HUES64 (cell line): ENCODE results near the gene HUNK.
"Not testable (repeated sequence)": the region's sequence is repeated elsewhere in the genome, so short reads cannot be mapped to it uniquely, and the experiment has no call there.

ENCODE experiments used
- H3K27ac ChIP-seq: 2 replicates; pipeline ENCODE4 v1.7.0; 2013; ENCODE audit warnings: low read depth, low read length, inconsistent platforms
- H3K27me3 ChIP-seq: 2 replicates; pipeline ENCODE4 v1.6.1; 2013; ENCODE audit warnings: mild to moderate bottlenecking, low read length; ENCODE audit not compliant: insufficient read depth
- H3K36me3 ChIP-seq: 2 replicates; pipeline ENCODE4 v1.6.1; 2013; ENCODE audit warnings: mild to moderate bottlenecking, low read length; ENCODE audit not compliant: insufficient read depth
- H3K4me1 ChIP-seq: 2 replicates; pipeline ENCODE4 v1.6.1; 2013; ENCODE audit warnings: mild to moderate bottlenecking, low read length, moderate library complexity; ENCODE audit not compliant: insufficient read depth
- H3K4me3 ChIP-seq: 2 replicates; pipeline ENCODE4 v1.5.1; 2013; ENCODE audit warnings: mild to moderate bottlenecking, low read length, moderate library complexity
- H3K9ac ChIP-seq: 2 replicates; pipeline ENCODE4 v1.6.1; 2013; ENCODE audit warnings: mild to moderate bottlenecking, low read depth, low read length
- H3K9me3 ChIP-seq: 2 replicates; pipeline ENCODE4 v1.6.1; 2013; ENCODE audit warnings: low read depth, low read length; ENCODE audit not compliant: insufficient read depth
- WGBS: fragments of 150-250, 120-280 bp; methylation state at CpG from one replicate; pipeline ENCODE4 v1.1.7; 2013; ENCODE audit warnings: missing lambda C conversion rate; 5-methylcytosine and 5-hydroxymethylcytosine counted together

The HUNK gene

DNA sequence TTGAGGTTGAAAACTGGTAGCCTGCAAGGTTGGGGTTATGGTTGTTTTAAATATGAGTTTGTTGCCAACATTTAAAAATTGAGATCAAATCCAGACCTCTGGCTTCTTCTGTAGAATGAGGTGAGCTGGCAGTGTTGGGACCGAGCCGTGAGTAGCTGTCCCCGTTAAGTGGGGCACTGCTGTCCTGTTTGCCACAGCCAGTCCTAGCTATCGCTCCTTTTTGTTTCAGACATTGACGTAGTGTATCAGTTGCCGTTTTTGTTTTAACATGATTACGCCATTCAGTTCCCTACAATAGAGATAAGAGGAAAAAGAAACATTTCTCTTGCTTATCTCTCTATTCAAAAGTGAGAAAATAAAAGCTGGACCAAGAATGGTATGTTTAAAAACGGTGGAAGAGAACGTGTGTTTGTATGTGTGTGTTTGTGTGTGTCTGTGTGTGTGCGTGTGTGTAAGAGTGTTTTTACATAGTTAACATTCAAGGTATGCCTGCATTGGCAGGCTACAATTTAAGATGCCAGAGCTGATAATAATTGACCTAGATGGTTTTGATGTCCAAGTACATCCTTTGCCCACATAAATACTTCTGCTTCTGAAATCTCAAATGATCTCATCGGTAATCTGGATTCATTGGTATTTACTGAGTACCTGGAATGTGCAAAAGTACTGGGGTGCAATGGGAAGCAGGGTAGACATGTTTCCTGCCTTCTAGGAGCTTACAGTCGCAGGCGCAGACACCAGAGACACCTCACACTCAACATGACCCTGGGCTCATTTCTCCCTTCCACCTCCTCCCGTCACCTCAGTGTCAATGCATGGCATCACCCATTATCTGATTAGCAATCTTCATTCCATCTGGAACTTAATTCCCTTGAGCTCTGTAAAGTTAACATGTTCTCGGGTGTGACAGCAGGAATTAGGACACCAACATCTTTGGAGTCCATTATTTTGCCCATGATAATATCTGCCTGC lies 65.8 kb downstream of the HUNK start:
- Histone ChIP-seq H3K36me3 (no peaks in the 10 kb centered on the region), H3K9ac (no peak overlapping the region), H3K27me3 (no peaks in the 10 kb centered on the region)

DNA sequence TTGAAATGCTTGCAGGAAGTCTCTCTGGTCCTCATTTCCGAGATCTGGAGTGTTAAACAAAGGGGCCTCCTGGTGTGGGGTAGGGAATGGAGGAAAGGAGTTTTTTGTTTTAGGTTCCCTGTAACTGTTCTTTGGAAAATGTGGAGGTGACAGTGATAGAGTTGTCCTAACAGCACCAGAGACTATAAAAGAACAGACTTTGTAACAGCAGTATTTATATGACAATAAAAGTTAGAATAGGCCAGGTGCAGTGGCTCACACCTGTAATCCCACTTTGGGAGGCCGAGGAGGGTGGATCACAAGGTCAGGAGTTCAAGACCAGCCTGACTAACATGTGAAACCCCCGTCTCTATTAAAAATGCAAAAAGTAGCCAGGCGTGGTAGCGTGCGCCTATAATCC lies 68.9 kb downstream of the HUNK start:
- WGBS, result 92% methylated on average over 6 of the region's 6 CpGs
- Histone ChIP-seq H3K4me3 (no peak overlapping the region), H3K4me1 (peaks cover 33% of the 10 kb centered on the region), H3K9ac (no peak overlapping the region), H3K36me3 (no peaks in the 10 kb centered on the region), H3K27ac (no peak overlapping the region), H3K9me3 (no peaks in the 10 kb centered on the region), H3K27me3 (no peaks in the 10 kb centered on the region)

More for the DNA sequence above, 65.8 kb downstream of the HUNK start:
- H3K27ac ChIP-seq, result no peak overlapping the region
- H3K9me3 ChIP-seq, result no peaks in the 10 kb centered on the region
- H3K4me1 ChIP-seq, result peaks cover 16% of the 10 kb centered on the region
- WGBS, result 92% methylated on average over 15 of the region's 15 CpGs
- no peak overlapping the region for H3K4me3 ChIP-seq

DNA sequence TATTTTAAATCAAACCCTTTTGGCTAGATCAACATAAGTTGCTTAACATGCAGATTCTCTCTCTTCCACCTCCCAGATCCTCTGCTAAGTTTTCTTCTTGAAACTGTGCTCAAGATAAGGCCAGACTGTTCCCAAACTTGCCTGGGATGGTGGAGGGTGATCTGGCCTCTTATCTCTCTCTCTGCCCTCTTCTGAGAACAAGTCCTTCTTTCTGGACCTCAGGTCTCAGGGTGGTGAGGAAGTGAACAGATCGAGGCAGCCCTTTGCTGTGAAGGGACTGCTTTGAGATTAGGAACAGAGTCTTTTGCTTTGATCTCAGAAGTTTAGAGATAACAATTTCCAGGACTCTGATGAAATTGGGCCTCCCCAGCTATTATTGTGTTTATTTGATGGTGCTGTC lies 70.7 kb downstream of the HUNK start:
- Histone ChIP-seq H3K9me3 (no peaks in the 10 kb centered on the region), H3K36me3 (peaks cover 9% of the 10 kb centered on the region; the same call in 1 of the 2 replicates), H3K27me3 (no peaks in the 10 kb centered on the region), H3K4me3 (no peak overlapping the region), H3K4me1 (peaks cover 28% of the 10 kb centered on the region), H3K27ac (no peak overlapping the region), H3K9ac (no peak overlapping the region)
- WGBS, result 5% methylated on average over 1 of the region's 1 CpG

DNA sequence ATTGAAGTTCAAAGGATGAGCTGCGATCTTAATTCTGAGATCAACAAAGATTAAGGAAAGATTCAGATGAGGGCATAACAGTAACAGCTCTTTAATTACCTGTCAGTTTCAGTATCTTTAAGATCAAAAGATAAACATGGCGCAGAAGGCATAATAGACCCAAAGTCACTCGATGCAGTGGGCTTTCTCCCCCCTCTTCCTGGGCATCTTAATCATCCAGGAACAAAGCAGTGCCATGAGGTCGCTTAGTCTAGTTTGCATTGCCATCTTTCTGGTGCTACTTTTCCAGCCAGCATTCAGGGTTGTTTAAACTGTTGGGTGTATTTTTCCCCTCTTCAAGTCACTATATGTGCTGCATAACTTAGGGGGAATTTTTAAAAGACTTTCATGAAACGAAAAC lies 72.3 kb downstream of the HUNK start:
- Histone ChIP-seq H3K27me3 (no peaks in the 10 kb centered on the region), H3K27ac (no peak overlapping the region), H3K4me3 (no peak overlapping the region), H3K36me3 (peaks cover 9% of the 10 kb centered on the region; the same call in 1 of the 2 replicates), H3K4me1 (peaks cover 28% of the 10 kb centered on the region), H3K9ac (no peak overlapping the region), H3K9me3 (no peaks in the 10 kb centered on the region)
- 76% methylated on average over 5 of the region's 5 CpGs for WGBS

DNA sequence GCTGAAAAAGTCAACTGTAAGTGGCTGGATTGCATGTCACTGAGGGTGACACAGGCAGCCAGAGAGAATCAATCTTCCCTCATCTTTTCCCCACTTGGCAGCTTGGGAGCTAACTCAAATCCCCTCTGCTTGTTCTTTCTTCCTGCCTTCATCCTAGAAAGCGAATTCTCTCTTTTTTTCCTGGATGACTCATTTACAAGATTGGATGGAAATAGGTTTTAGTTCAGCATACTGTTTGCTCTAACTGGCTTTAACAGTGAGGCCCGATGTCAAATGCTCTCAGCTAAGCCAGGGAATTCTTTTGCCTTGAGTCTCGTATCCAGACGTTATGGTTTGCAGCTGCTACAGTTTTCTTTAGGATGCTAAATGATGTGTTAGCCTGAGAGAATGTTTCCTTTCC lies 72.7 kb downstream of the HUNK start:
- 68% methylated on average over 4 of the region's 4 CpGs for WGBS
- Histone ChIP-seq H3K36me3 (peaks cover 9% of the 10 kb centered on the region; the same call in 1 of the 2 replicates), H3K4me3 (no peak overlapping the region), H3K27ac (no peak overlapping the region), H3K9me3 (no peaks in the 10 kb centered on the region), H3K9ac (no peak overlapping the region; the same call in 1 of the 2 replicates), H3K4me1 (peaks cover 28% of the 10 kb centered on the region), H3K27me3 (no peaks in the 10 kb centered on the region)

DNA sequence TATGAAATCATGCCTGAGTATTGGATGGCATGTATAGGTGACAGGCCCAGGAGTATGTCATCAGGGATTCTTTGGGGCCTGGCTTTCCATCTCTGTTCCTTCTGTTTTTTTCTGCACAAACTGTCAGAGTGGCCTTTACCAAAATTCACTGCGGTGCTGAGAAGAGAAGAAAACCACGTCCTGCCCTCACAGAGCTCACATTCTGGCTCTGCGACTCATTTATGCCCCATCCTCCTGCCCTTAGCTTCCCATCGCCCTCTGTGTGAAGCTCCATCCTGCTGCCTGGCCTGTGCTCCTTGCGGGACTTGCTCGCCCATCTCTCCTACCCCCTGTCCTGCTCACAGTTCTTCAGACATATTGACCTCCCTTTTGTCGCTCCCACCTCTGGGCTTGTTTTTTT lies 73.4 kb downstream of the HUNK start:
- 94% methylated on average over 7 of the region's 7 CpGs for WGBS
- H3K9me3 ChIP-seq, result no peaks in the 10 kb centered on the region
- H3K9ac ChIP-seq, result no peak overlapping the region
- no peak overlapping the region for H3K4me3 ChIP-seq
- peaks cover 28% of the 10 kb centered on the region for H3K4me1 ChIP-seq
- no peaks in the 10 kb centered on the region for H3K27me3 ChIP-seq
- no peak overlapping the region for H3K27ac ChIP-seq
- H3K36me3 ChIP-seq, result peaks cover 9% of the 10 kb centered on the region; the same call in 1 of the 2 replicates

DNA sequence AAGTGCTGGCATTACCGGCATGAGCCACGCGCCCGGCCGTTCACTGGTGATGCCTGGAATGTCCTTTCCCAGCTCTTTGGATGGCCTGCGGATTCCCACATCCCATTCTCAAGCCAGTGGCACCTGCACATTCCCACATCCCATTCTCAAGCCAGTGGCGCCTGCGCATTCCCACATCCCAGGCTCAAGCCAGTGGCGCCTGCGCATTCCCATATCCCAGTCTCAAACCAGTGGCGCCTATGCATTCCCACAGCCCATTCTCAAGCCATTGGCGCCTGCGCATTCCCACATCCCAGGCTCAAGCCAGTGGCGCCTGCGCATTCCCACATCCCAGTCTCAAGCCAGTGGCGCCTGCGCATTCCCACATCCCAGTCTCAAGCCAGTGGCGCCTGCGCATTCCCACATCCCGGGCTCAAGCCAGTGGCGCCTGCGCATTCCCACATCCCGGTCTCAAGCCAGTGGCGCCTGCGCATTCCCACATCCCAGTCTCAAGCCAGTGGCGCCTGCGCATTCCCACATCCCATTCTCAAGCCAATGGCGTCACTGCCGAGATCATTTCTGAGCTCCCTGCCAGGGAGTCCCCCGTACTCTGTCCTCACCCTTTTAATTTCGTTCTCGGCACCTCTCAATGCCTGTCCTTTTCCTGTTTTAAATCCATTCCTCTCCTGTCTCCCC lies 74.2 kb downstream of the HUNK start:
- WGBS, result 96% methylated on average over 32 of the region's 32 CpGs
- not testable (repeated sequence) for H3K9me3 ChIP-seq, H3K36me3 ChIP-seq, H3K27ac ChIP-seq, H3K9ac ChIP-seq, H3K27me3 ChIP-seq, H3K4me3 ChIP-seq
- peaks cover 28% of the 10 kb centered on the region for H3K4me1 ChIP-seq

DNA sequence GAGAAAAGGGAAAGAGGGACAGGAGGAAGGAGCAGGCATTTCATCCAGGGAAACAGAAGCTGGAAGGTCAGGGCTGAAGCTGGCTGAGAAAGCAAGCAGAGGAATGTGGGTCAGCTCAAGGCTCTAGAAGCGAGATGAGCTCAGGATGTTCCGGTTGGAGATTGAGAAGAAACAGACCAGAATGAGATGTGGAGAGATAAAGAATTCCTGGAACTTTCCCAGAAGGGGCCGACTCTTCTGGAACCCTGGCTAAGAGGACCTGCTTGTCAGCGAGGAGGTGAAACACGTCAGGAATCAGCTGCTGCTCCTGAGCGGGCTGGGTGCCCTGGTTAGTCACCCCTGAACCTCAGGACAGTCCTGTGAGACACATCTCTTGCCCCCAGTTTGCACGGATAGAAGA lies 75.9 kb downstream of the HUNK start:
- Histone ChIP-seq H3K4me3 (no peak overlapping the region), H3K36me3 (peaks cover 9% of the 10 kb centered on the region; the same call in 1 of the 2 replicates), H3K27me3 (no peaks in the 10 kb centered on the region), H3K27ac (no peak overlapping the region), H3K9ac (no peak overlapping the region), H3K4me1 (peaks cover 17% of the 10 kb centered on the region), H3K9me3 (no peaks in the 10 kb centered on the region)
- 91% methylated on average over 7 of the region's 7 CpGs for WGBS

DNA sequence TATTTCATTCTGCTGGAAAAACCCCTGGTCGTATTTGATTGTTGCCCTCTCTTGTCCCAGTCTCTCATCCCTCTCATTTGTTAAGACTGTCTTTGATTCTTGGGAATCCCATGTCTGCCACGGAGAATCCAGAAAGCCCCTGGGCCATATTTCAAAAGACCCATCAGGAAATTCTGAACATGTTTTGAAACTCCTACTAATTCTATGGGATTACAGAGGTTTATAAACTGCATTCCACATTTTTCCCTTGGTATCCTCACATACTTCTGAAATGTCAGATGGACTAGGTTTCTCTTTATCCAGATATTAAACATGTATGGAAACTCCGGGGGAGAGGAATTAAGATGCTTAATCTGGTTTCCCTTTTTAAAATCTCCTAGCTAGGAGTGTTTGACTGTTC lies 80.0 kb downstream of the HUNK start:
- no peaks in the 10 kb centered on the region for H3K9me3 ChIP-seq
- no peak overlapping the region for H3K9ac ChIP-seq
- H3K36me3 ChIP-seq, result peaks cover 3% of the 10 kb centered on the region; the same call in 1 of the 2 replicates
- H3K4me3 ChIP-seq, result no peak overlapping the region
- 95% methylated on average over 3 of the region's 3 CpGs for WGBS
- no peaks in the 10 kb centered on the region for H3K4me1 ChIP-seq
- no peaks in the 10 kb centered on the region for H3K27me3 ChIP-seq
- H3K27ac ChIP-seq, result no peak overlapping the region

DNA sequence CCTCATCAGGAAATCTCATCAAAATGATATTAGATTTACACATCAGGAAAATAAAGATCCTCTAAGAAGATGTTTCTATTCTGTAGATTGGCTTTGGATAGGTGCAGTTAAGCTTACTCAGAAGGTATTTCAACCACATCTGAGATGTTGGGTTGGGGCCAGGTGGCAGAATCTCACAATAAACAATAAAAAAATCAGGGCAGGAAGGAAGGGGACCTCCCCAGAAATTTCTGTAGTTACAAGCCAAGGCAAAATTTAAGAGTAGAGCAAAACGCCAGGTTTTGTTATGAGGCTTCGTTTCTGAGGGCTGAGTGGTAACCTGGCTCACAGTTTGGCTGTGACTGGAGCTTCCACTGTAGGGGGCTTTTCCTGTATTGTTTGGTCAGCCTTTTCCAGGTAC lies 84.8 kb downstream of the HUNK start:
- 97% methylated on average over 2 of the region's 2 CpGs for WGBS
- H3K4me3 ChIP-seq, result no peak overlapping the region
- no peaks in the 10 kb centered on the region for H3K4me1 ChIP-seq
- no peak overlapping the region for H3K9ac ChIP-seq
- H3K36me3 ChIP-seq, result peaks cover 20% of the 10 kb centered on the region; the same call in 1 of the 2 replicates
- no peak overlapping the region for H3K27ac ChIP-seq
- H3K27me3 ChIP-seq, result no peaks in the 10 kb centered on the region
- no peaks in the 10 kb centered on the region for H3K9me3 ChIP-seq

DNA sequence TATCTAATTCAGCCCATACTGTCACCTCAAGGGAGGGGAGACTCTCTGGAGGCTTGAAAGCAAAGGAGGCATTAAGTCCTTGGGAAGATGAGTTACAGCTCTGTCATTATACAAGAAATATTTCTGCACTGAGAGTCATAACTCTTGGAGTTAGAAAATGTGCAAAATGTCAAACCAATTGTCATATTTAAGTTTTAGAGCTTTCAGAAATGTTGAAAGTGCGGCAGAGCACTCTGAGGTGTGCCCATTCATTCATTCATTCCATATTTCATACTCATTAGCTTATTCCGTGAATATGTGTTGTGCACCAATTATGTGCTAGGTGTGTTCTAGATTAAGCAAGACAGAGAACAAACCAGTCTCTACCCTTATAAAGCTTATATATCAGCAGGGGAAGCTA lies 87.1 kb downstream of the HUNK start:
- Histone ChIP-seq H3K9ac (no peak overlapping the region), H3K4me3 (no peak overlapping the region), H3K9me3 (no peaks in the 10 kb centered on the region), H3K27ac (no peak overlapping the region), H3K36me3 (peaks cover 20% of the 10 kb centered on the region; the same call in 1 of the 2 replicates), H3K4me1 (no peaks in the 10 kb centered on the region), H3K27me3 (no peaks in the 10 kb centered on the region)
- WGBS, result no CpG with 5 or more reads among the region's 2 CpGs
